LNCaP clone FGC (cell line): ENCODE data around the gene ERCC6.
A peak's percentile ranks its signal among the peaks of the same experiment; 100 is the strongest.

Source experiments
- DNase-seq: peaks from one replicate; pipeline ENCODE4 v3.0.0-alpha.2; 2011; ENCODE audit warnings: low read depth
- H3K4me3 ChIP-seq: 2 replicates; pipeline ENCODE4 v1.5.1; 2011; ENCODE audit warnings: mild to moderate bottlenecking, low read depth, low read length, control low read depth
- TF ChIP-seq, protein P1 (sequence below): IDR thresholded peaks from 2 replicates; pipeline ENCODE4 v1.5.1; 2012; ENCODE audit warnings: mild to moderate bottlenecking; ENCODE audit not compliant: control insufficient read depth, insufficient read depth; ENCODE audit errors: extremely low read depth

ERCC6 gene

DNA sequence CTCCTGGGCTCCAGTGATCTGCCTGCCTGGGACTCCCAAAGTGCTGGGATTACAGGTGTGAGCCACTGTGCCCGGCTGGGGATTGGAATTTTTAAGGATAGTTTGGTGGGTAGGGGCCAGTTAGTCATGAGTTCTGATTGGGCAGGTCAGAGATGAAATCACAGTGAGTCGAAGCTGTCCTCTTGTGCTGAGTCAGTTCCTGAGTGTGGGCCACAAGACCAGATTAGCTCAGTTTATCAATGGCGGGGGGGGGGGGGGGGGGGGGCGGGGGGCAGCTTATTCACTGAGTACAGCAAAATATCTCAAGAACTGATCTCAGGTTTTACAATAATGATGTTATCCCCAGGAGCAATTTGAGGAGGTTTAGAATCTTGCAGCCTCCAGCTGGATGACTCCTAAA lies 11.6 kb upstream of the ERCC6 start:
- TF ChIP-seq, protein P1, sequence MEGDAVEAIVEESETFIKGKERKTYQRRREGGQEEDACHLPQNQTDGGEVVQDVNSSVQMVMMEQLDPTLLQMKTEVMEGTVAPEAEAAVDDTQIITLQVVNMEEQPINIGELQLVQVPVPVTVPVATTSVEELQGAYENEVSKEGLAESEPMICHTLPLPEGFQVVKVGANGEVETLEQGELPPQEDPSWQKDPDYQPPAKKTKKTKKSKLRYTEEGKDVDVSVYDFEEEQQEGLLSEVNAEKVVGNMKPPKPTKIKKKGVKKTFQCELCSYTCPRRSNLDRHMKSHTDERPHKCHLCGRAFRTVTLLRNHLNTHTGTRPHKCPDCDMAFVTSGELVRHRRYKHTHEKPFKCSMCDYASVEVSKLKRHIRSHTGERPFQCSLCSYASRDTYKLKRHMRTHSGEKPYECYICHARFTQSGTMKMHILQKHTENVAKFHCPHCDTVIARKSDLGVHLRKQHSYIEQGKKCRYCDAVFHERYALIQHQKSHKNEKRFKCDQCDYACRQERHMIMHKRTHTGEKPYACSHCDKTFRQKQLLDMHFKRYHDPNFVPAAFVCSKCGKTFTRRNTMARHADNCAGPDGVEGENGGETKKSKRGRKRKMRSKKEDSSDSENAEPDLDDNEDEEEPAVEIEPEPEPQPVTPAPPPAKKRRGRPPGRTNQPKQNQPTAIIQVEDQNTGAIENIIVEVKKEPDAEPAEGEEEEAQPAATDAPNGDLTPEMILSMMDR = no peak
- peak; percentile 23 for DNase-seq
- H3K4me3 ChIP-seq = no peak overlapping the region

DNA sequence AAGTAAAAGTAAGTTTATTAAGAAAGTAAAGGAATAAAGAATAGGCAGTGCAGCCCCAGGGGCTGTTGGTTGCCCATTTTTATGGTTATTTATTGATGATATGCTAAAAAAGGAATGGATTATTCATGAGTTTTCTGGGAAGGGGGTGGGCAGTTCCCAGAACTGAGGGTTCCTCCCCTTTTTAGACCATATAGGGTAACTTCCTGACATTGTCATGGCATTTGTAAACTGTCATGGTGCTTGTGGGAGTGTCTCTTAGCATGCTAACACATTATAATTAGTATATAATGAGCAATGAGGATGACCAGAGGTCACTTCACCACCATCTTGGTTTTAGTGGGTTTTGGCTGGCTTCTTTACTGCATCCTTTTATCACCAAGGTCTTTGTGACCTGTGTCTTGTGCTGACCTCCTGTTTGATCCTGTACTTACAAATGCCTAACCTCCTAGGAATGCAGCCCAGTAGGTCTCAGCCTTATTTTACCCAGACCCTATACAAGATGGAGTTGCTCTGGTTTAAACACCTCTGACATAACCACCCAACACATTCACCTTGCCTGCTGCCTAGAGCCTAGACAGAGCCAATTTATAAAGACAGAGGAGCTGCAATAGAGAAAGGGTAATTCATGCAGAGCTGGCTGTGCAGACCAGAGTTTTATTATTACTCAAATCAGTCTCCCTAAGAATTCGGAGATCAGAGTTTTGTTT lies 10.9 kb upstream of the ERCC6 start:
- TF ChIP-seq, protein P1 = no peak
- no peak for DNase-seq
- no peak overlapping the region for H3K4me3 ChIP-seq

DNA sequence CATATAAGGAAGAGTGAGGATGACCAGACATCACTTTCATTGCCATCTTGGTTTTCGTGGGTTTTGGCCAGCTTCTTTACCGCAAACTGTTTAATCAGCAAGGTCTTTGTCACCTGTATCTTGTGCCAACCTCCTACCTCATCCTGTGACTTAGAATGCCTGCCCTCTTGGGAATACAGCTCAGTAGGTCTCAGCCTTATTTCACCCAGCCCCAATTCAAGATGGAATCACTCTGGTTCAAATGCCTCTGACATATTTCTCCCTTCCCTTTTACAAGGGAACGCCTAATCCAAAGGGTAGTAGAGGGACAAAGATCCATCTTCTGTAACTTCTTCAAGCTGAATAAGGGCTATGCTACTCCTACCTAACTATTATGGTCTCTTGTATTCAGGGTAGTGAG lies 4.7 kb upstream of the ERCC6 start:
- no peak for DNase-seq
- TF ChIP-seq, protein P1 = no peak
- no peak overlapping the region for H3K4me3 ChIP-seq

DNA sequence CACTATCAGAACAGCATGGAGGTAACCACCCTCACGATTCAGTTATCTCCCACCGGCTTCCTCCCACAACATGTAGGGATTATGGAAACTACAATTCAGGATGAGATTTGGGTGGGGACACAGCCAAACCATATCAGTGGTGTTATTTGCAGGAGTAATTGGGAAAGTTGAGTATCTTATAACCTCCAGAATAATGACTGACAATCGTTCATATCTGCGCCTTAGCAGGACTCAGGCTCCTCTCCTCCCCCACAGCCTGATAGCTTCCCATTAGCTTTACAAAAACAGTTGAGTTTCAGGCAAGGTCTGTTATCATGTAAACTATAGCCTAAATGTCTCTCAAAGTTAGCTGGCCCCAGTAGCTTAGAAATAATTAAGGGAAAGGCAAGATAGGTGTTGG lies 3.4 kb upstream of the ERCC6 start:
- H3K4me3 ChIP-seq = no peak overlapping the region
- DNase-seq = no peak
- TF ChIP-seq, protein P1 = no peak

DNA sequence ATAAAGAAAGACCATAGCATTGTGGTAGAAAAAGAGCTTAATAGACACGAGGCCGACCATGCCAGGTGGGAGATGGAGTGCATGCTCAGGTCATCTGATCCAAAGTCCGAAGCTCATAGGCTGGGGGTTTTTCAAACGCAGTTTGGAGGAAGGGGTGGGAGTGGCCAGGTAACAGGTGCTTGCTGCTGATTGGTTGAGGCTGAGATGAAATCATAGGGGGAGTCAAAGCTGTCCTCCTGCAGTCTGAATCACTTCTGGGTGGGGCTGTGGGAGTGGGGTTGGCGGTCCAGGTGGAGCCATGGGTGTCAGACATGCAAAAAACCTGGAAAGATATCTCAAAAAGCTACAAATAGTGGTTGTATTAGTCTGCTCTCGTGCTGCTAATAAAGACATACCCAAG lies 2.8 kb upstream of the ERCC6 start:
- TF ChIP-seq, protein P1 = no peak
- H3K4me3 ChIP-seq = no peak overlapping the region
- no peak for DNase-seq

DNA sequence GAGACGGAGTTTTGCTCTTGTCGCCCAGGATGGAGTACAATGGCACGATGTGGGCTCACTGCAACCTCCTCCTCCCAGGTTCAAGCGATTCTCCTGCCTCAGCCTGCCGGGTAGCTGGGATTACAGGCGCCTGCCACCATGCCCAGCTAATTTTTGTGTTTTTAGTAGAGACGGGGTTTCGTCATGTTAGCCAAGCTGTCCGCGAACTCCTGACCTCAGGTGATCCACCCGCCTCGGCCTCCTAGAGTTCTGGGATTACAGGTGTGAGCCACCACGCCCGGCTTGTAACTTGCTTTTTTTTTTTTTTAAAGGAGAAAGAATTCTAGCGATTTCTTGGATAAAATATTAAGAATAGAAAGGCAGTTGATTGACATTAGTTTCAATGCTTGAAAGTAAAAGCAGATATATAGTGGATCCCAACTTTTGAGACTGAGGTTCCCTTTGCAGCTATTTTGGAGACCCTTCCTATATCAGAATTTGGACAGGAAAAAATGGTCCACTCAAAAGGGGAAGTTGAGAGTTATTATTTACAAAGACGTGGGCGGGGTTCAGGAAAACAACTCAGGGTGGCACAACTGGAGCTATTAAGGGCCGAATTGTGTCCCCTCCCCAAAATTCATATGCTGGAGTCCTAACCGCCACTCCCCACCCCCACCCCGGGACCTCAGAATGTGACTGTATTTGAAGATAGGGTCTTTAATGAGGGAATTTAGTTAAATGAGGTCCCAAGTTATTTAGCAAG lies 1.3 kb upstream of the ERCC6 start:
- no peak for DNase-seq
- TF ChIP-seq, protein P1 = no peak
- H3K4me3 ChIP-seq = no peak overlapping the region
